ENCODE measurements around the gene CD27.

CD27 gene

GRCh38 chr12:6450869-6451347, 6.2 kb downstream of the CD27 start:
- H3K9me3 ChIP-seq (ENCODE audit: control insufficient read depth, low read length), result no peaks in the 10 kb centered on the region
- peaks cover 36% of the 10 kb centered on the region for H3K4me1 ChIP-seq (ENCODE audit: control insufficient read depth, insufficient read depth, low read length)
- H3K27ac ChIP-seq (ENCODE audit: insufficient read depth, low read depth, low read length, poor library complexity, severe bottlenecking), result peak overlapping the region; percentile 65
- peak overlapping the region; percentile 2 for H3K4me3 ChIP-seq (ENCODE audit: insufficient read depth, low read depth, low read length)
- no peaks in the 10 kb centered on the region for H3K36me3 ChIP-seq (ENCODE audit: control insufficient read depth, insufficient read depth, low read length)
- no peaks in the 10 kb centered on the region for H3K27me3 ChIP-seq (ENCODE audit: control insufficient read depth, insufficient read depth, low read length, poor library complexity, severe bottlenecking)
- 16 to 19% methylated on average over 11 of the region's 11 CpGs for WGBS, 2 experiments

DNA sequence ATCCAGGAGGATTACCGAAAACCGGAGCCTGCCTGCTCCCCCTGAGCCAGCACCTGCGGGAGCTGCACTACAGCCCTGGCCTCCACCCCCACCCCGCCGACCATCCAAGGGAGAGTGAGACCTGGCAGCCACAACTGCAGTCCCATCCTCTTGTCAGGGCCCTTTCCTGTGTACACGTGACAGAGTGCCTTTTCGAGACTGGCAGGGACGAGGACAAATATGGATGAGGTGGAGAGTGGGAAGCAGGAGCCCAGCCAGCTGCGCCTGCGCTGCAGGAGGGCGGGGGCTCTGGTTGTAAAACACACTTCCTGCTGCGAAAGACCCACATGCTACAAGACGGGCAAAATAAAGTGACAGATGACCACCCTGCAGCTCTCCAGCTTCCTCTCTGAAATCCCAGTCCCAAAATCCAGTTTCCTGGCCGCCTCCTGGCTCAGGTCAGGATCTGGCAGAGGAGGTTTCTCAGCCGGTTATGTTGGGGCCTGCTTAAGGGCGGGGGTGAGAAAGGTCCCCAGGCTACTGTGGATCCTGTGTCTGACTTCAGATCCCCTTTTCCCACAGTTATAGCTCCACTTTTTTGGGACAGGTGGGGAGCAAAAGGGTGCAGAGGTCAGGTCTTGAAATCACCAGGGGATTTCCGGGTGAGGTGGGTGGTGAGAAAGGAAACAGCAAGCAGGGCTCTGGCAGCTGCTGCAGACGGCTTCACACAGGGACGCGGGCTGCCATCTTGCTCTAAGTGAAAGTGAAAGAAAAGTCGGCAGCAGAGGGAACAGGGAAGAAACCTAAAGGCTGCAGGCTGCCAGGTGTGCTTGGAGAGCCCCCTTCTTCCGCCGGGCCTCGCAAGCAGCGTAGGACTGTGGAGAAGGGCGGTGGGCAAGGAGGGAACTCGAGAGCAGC, 6.8 kb downstream of the CD27 start, which contains the start of gene TAPBPL:
Gene TAPBPL, plus strand, starts transcription at position 695 of the 897 bp plus-strand sequence. CDS start 207 bp downstream, outside the sequence.
- H3K27ac ChIP-seq (ENCODE audit: insufficient read depth, low read depth, low read length, poor library complexity, severe bottlenecking), result peak within 1 kb of the TSS; percentile 65
- peak within 1 kb of the TSS; percentile 2 for H3K4me3 ChIP-seq (ENCODE audit: insufficient read depth, low read depth, low read length)
- 21 to 22% methylated on average over 27 of the region's 27 CpGs for WGBS, 2 experiments

DNA sequence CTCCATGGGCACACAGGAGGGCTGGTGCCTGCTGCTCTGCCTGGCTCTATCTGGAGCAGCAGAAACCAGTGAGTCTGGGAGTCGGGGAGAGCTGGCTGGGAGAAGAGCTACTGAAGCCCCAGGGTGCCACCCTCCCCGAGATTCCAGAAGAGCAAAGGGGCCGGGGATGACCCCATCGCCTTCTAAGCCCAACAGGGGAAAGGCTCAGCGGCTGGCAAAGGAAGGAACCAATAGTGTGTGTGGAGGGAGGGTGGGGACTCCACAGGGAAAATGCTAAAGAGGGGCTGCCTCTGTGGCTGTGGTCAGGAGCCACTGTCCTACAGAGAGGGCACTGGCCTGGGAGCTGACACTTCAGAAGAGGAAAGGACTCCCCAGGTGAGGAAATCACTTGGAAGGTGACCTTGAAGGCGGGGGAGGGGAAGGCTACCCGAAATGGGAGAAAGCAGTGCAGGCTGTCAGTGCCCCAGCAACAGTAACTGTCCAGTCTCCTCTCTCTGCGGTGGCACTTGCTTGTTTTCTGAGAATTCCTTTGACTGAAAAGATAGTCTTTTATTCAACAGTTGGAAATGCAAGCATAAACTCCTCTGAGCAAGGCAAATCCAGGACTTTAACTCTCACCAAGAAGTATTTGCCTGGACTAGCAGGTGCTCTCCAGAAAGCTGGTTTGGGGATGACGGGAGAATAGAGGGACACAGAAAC, 7.6 kb downstream of the CD27 start:
- Histone ChIP-seq H3K4me3 (ENCODE audit: insufficient read depth, low read depth, low read length) (peak overlapping the region; percentile 1), H3K27me3 (ENCODE audit: control insufficient read depth, insufficient read depth, low read length, poor library complexity, severe bottlenecking) (no peaks in the 10 kb centered on the region), H3K4me1 (ENCODE audit: control insufficient read depth, insufficient read depth, low read length) (peaks cover 36% of the 10 kb centered on the region), H3K36me3 (ENCODE audit: control insufficient read depth, insufficient read depth, low read length) (no peaks in the 10 kb centered on the region), H3K27ac (ENCODE audit: insufficient read depth, low read depth, low read length, poor library complexity, severe bottlenecking) (peak overlapping the region; percentile 65), H3K9me3 (ENCODE audit: control insufficient read depth, low read length) (no peaks in the 10 kb centered on the region)
- 45 to 46% methylated on average over 9 of the region's 9 CpGs for WGBS, 2 experiments

More for the DNA sequence above, 6.8 kb downstream of the CD27 start, which contains the start of gene TAPBPL:
- Histone ChIP-seq H3K4me1 (ENCODE audit: control insufficient read depth, insufficient read depth, low read length) (peaks cover 36% of the 10 kb centered on the region), H3K9me3 (ENCODE audit: control insufficient read depth, low read length) (no peaks in the 10 kb centered on the region), H3K36me3 (ENCODE audit: control insufficient read depth, insufficient read depth, low read length) (no peaks in the 10 kb centered on the region), H3K27me3 (ENCODE audit: control insufficient read depth, insufficient read depth, low read length, poor library complexity, severe bottlenecking) (no peaks in the 10 kb centered on the region)

DNA sequence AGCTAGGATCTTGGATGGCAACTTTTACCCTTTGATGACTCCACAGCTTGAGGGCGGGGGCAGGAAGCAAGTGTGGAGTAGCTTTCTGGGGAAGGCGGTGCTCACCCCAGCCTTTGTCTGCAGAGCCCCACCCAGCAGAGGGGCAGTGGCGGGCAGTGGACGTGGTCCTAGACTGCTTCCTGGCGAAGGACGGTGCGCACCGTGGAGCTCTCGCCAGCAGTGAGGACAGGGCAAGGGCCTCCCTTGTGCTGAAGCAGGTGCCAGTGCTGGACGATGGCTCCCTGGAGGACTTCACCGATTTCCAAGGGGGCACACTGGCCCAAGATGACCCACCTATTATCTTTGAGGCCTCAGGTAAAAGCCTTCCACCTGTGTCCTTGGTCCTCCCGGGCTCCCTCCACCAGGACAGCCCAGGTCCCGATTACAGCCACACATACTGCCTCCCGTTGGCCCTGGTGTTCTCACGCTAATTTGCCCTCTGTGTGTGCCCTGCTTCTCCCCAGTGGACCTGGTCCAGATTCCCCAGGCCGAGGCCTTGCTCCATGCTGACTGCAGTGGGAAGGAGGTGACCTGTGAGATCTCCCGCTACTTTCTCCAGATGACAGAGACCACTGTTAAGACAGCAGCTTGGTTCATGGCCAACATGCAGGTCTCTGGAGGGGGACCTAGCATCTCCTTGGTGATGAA, 8.3 kb downstream of the CD27 start:
- H3K4me1 ChIP-seq (ENCODE audit: control insufficient read depth, insufficient read depth, low read length), result peaks cover 36% of the 10 kb centered on the region
- H3K4me3 ChIP-seq (ENCODE audit: insufficient read depth, low read depth, low read length), result no peak overlapping the region
- no peaks in the 10 kb centered on the region for H3K36me3 ChIP-seq (ENCODE audit: control insufficient read depth, insufficient read depth, low read length)
- H3K27ac ChIP-seq (ENCODE audit: insufficient read depth, low read depth, low read length, poor library complexity, severe bottlenecking), result no peak overlapping the region
- no peaks in the 10 kb centered on the region for H3K9me3 ChIP-seq (ENCODE audit: control insufficient read depth, low read length)
- WGBS, 2 experiments, result 89% methylated on average over 17 of the region's 17 CpGs
- no peaks in the 10 kb centered on the region for H3K27me3 ChIP-seq (ENCODE audit: control insufficient read depth, insufficient read depth, low read length, poor library complexity, severe bottlenecking)

- H3K27me3 ChIP-seq (ENCODE audit: control insufficient read depth, insufficient read depth, low read length, poor library complexity, severe bottlenecking), result no peaks in the 10 kb centered on the region
- WGBS, 2 experiments, result 94 to 95% methylated on average over 12 of the region's 12 CpGs
- no peak overlapping the region for H3K27ac ChIP-seq (ENCODE audit: insufficient read depth, low read depth, low read length, poor library complexity, severe bottlenecking)
- peaks cover 1% of the 10 kb centered on the region for H3K36me3 ChIP-seq (ENCODE audit: control insufficient read depth, insufficient read depth, low read length)
- no peak overlapping the region for H3K4me3 ChIP-seq (ENCODE audit: insufficient read depth, low read depth, low read length)
- peaks cover 12% of the 10 kb centered on the region for H3K4me1 ChIP-seq (ENCODE audit: control insufficient read depth, insufficient read depth, low read length)
- no peaks in the 10 kb centered on the region for H3K9me3 ChIP-seq (ENCODE audit: control insufficient read depth, low read length)
These were observed 12.6 kb downstream of the CD27 start for GRCh38 chr12:6457220-6457945.

DNA sequence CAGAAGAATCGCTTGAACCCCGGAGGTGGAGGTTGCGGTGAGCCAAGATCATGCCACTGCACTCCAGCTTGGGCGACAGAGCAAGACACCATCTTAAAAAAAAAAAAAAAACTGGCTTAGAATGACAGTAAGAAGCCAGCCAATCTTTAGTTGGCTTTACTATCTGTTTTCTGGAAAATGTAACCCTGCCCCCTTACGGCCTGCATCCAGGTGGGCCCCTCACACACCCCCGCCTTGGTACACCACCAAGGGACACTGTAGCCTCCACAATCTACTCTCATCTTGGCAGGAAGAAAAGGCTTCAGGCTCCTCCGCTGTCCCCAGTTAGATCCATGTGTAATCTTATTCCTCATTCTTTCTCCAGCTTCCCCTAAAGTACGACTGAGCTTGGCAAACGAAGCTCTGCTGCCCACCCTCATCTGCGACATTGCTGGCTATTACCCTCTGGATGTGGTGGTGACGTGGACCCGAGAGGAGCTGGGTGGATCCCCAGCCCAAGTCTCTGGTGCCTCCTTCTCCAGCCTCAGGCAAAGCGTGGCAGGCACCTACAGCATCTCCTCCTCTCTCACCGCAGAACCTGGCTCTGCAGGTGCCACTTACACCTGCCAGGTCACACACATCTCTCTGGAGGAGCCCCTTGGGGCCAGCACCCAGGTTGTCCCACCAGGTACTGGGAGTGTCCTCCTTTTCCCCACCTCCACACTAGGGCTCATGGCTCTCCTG, 13.7 kb downstream of the CD27 start:
- Histone ChIP-seq H3K4me1 (ENCODE audit: control insufficient read depth, insufficient read depth, low read length) (peaks cover 1% of the 10 kb centered on the region), H3K36me3 (ENCODE audit: control insufficient read depth, insufficient read depth, low read length) (peaks cover 3% of the 10 kb centered on the region), H3K27me3 (ENCODE audit: control insufficient read depth, insufficient read depth, low read length, poor library complexity, severe bottlenecking) (no peaks in the 10 kb centered on the region), H3K27ac (ENCODE audit: insufficient read depth, low read depth, low read length, poor library complexity, severe bottlenecking) (no peak overlapping the region), H3K4me3 (ENCODE audit: insufficient read depth, low read depth, low read length) (no peak overlapping the region), H3K9me3 (ENCODE audit: control insufficient read depth, low read length) (no peaks in the 10 kb centered on the region)
- WGBS, 2 experiments, result 91 to 93% methylated on average over 14 of the region's 14 CpGs

GRCh38 chr12:6459004-6459337, 14.2 kb downstream of the CD27 start:
- Histone ChIP-seq H3K9me3 (ENCODE audit: control insufficient read depth, low read length) (no peaks in the 10 kb centered on the region), H3K27ac (ENCODE audit: insufficient read depth, low read depth, low read length, poor library complexity, severe bottlenecking) (no peak overlapping the region), H3K36me3 (ENCODE audit: control insufficient read depth, insufficient read depth, low read length) (peaks cover 5% of the 10 kb centered on the region), H3K4me1 (ENCODE audit: control insufficient read depth, insufficient read depth, low read length) (no peaks in the 10 kb centered on the region), H3K4me3 (ENCODE audit: insufficient read depth, low read depth, low read length) (no peak overlapping the region), H3K27me3 (ENCODE audit: control insufficient read depth, insufficient read depth, low read length, poor library complexity, severe bottlenecking) (no peaks in the 10 kb centered on the region)
- 85 to 93% methylated on average over 2 of the region's 2 CpGs for WGBS, 2 experiments

DNA sequence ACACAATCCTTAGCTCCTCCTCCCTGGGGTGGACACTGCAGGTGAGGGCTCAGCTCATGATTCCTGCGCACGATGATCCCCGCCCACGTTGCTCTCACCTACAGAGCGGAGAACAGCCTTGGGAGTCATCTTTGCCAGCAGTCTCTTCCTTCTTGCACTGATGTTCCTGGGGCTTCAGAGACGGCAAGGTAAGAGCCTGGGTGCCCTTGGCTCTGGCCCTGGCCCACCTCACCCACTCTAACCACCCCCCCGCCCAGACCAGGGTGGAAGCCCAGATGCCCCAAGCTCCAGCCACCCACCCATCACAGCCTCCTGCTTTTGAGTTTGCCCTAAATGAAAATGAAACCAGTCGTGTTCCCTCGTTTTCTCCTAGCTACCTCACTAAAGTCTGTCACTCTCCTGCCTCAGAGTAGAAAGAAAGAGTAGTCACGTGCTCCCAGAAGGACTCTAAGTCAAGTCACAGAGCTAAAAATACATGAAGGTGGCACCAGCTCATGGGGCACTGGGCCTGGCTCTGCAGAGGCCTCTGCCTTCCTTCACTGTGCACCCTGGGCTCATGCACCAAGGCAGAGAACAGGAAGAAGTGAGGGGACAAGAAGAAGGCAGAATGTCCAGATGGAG, 16.1 kb downstream of the CD27 start:
- Histone ChIP-seq H3K36me3 (ENCODE audit: control insufficient read depth, insufficient read depth, low read length) (peaks cover 15% of the 10 kb centered on the region), H3K27me3 (ENCODE audit: control insufficient read depth, insufficient read depth, low read length, poor library complexity, severe bottlenecking) (no peaks in the 10 kb centered on the region), H3K27ac (ENCODE audit: insufficient read depth, low read depth, low read length, poor library complexity, severe bottlenecking) (no peak overlapping the region), H3K4me3 (ENCODE audit: insufficient read depth, low read depth, low read length) (no peak overlapping the region), H3K4me1 (ENCODE audit: control insufficient read depth, insufficient read depth, low read length) (no peaks in the 10 kb centered on the region), H3K9me3 (ENCODE audit: control insufficient read depth, low read length) (no peaks in the 10 kb centered on the region)
- 93 to 96% methylated on average over 10 of the region's 10 CpGs for WGBS, 2 experiments

Measured in ectodermal cell (in vitro differentiated cells).